Transverse colon (tissue), 4 donors: ENCODE results near the gene TLK1.

Source experiments
- EP300 ChIP-seq: sonication (generic); formaldehyde crosslinking; IDR thresholded peaks from one replicate; pipeline ENCODE4 v1.6.1; 2017; ENCODE audit warnings: antibody characterized with exemption, low read depth
- POLR2A ChIP-seq: fragments of 450-650 bp; IDR thresholded peaks from one replicate; pipeline ENCODE4 v1.6.1; 2016; ENCODE audit warnings: antibody characterized with exemption, mild to moderate bottlenecking, moderate library complexity
- POLR2AphosphoS5 ChIP-seq, 3 donors: sonication (generic); formaldehyde crosslinking; IDR thresholded peaks; one replicate each; pipeline ENCODE4 v1.6.1; 2016; ENCODE audit warnings: antibody characterized with exemption in 3 of 3
- TF ChIP-seq, protein P1 (sequence below), 5 experiments: fragments of 200-600 bp in 3 of 5; fragments of 450-650 bp in 2 of 5; sonication (generic) in 3 of 5; IDR thresholded peaks; 1 replicate in 2 of 5; 2 replicates in 3 of 5; pipeline ENCODE4 v1.5.1; 2016 to 2017; ENCODE audit warnings: antibody characterized with exemption in 5 of 5, inconsistent platforms in 3 of 5, mild to moderate bottlenecking in 2 of 5, moderate library complexity in 1 of 5

DNA sequence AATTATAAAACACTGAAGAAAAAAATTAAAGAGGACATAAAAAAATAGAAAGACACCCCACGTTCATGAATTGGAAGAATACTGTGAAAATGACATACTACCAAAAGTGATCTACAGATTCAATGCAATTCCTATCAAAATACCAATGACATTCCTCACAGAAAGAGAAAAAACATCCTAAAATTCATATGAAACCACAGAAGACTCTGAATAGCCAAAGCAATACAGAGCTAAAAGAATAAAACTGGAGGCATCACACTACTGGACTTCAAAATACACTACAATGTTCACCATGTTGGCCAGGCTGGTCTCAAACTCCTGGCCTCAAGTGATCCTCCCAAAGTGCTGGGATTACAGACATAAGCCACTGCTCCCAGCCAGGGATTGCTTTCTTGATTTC lies 56.3 kb downstream of the TLK1 start:
- TF ChIP-seq, protein P1, sequence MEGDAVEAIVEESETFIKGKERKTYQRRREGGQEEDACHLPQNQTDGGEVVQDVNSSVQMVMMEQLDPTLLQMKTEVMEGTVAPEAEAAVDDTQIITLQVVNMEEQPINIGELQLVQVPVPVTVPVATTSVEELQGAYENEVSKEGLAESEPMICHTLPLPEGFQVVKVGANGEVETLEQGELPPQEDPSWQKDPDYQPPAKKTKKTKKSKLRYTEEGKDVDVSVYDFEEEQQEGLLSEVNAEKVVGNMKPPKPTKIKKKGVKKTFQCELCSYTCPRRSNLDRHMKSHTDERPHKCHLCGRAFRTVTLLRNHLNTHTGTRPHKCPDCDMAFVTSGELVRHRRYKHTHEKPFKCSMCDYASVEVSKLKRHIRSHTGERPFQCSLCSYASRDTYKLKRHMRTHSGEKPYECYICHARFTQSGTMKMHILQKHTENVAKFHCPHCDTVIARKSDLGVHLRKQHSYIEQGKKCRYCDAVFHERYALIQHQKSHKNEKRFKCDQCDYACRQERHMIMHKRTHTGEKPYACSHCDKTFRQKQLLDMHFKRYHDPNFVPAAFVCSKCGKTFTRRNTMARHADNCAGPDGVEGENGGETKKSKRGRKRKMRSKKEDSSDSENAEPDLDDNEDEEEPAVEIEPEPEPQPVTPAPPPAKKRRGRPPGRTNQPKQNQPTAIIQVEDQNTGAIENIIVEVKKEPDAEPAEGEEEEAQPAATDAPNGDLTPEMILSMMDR (IDR thresholded peaks at IDR 0.05) = no peak
- TF ChIP-seq POLR2A = no peak
- no peak for TF ChIP-seq EP300
- TF ChIP-seq POLR2AphosphoS5 (IDR thresholded peaks at IDR 0.05) = no peak
